Esophagus squamous epithelium (tissue), 4 donors: ENCODE data around the gene KAZALD1.

ENCODE experiments used
- POLR2A ChIP-seq, 4 donors: fragments of 450-650 bp; IDR thresholded peaks; one replicate each; pipeline ENCODE4 v1.6.1; 2017; ENCODE audit warnings: antibody characterized with exemption in 4 of 4, mild to moderate bottlenecking in 4 of 4, moderate library complexity in 3 of 4
- TF ChIP-seq, protein P1 (sequence below), 6 experiments: fragments of 450-650 bp in 4 of 6; fragments of 200-600 bp in 2 of 6; sonication (generic) in 2 of 6; IDR thresholded peaks; one replicate each; pipeline ENCODE4 v1.5.1; 2016 to 2019; ENCODE audit warnings: antibody characterized with exemption in 6 of 6, mild to moderate bottlenecking in 4 of 6, moderate library complexity in 4 of 6

DNA sequence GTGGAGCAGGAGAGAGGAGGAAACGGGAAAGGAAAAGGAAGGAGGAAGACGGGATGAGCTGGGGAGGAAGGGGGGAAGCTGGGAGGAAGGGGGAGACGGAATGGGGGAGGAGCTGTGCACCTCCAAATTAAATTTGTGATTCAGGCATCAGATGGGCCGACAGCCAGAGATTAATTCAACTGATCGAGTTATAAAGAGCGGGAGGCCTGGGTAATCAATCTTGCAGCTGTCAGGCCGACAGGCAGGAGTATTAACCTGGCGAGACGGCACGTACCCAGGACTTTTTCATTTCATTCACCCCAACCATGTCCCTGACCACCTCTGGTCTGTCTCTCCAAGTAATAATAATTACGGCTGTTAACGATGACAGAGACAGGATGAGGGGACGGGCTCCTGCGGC, 26.2 kb downstream of the KAZALD1 start:
- TF ChIP-seq, protein P1, sequence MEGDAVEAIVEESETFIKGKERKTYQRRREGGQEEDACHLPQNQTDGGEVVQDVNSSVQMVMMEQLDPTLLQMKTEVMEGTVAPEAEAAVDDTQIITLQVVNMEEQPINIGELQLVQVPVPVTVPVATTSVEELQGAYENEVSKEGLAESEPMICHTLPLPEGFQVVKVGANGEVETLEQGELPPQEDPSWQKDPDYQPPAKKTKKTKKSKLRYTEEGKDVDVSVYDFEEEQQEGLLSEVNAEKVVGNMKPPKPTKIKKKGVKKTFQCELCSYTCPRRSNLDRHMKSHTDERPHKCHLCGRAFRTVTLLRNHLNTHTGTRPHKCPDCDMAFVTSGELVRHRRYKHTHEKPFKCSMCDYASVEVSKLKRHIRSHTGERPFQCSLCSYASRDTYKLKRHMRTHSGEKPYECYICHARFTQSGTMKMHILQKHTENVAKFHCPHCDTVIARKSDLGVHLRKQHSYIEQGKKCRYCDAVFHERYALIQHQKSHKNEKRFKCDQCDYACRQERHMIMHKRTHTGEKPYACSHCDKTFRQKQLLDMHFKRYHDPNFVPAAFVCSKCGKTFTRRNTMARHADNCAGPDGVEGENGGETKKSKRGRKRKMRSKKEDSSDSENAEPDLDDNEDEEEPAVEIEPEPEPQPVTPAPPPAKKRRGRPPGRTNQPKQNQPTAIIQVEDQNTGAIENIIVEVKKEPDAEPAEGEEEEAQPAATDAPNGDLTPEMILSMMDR (IDR thresholded peaks at IDR 0.05) = no peak
- TF ChIP-seq POLR2A (IDR thresholded peaks at IDR 0.05) = no peak
